Prostate gland (tissue), 2 donors: ENCODE measurements around the gene RNF115. TPM values are rescaled to one million over a fixed set of nuclear protein-coding genes. Genes with fewer than 3 reads are reported as not detected.
A peak's percentile ranks its signal among the peaks of the same experiment; 100 is the strongest.
"Not testable (repeated sequence)": the region's sequence is repeated elsewhere in the genome, so short reads cannot be mapped to it uniquely, and the experiment has no call there.

Source experiments
- DNase-seq: peaks from one replicate; pipeline ENCODE4 v3.0.0-alpha.2; 2019; ENCODE audit warnings: low spot score
- H3K27ac ChIP-seq, 2 donors: fragments of 200-600 bp; sonication (generic); 2 replicates each; pipeline ENCODE4 v1.5.1; 2017 to 2019
- H3K27me3 ChIP-seq: fragments of 200-600 bp; sonication (generic); replicated peaks from 2 replicates; pipeline ENCODE4 v1.5.1; 2019; ENCODE audit not compliant: insufficient read depth
- H3K36me3 ChIP-seq, 2 donors: fragments of 200-600 bp; sonication (generic); 1 replicate in 1 of 2; 2 replicates in 1 of 2; pipeline versions ENCODE4 v1.5.1 to v1.8.1; 2017 to 2019
- H3K4me1 ChIP-seq: fragments of 200-600 bp; sonication (generic); replicated peaks from 2 replicates; pipeline ENCODE4 v1.5.1; 2019
- H3K4me3 ChIP-seq, 2 donors: fragments of 200-600 bp; sonication (generic); 2 replicates each; pipeline ENCODE4 v1.5.1; 2017 to 2019
- H3K9me3 ChIP-seq: fragments of 200-600 bp; sonication (generic); 2 replicates; pipeline ENCODE4 v1.5.1; 2017
- POLR2A ChIP-seq: fragments of 450-650 bp; IDR thresholded peaks from one replicate; pipeline ENCODE4 v1.6.1; 2016; ENCODE audit warnings: antibody characterized with exemption, mild to moderate bottlenecking
- POLR2AphosphoS5 ChIP-seq: sonication (generic); formaldehyde crosslinking; IDR thresholded peaks from one replicate; pipeline ENCODE4 v1.6.1; 2017; ENCODE audit warnings: antibody characterized with exemption
- WGBS: methylation state at CpG from one replicate; pipeline ENCODE4 v1.1.5; 2018; 5-methylcytosine and 5-hydroxymethylcytosine counted together
- intact Hi-C: fragments of 100-400 bp; cut with DNase I; formaldehyde crosslinking; loops from one replicate; pipeline ENCODE4 v1.14.2; 2022
- total RNA-seq, 2 donors: library from RNA; depleted of rRNA; stranded (reverse); fragments of >200 nt; gene quantifications; one replicate each; pipeline ENCODE4 v1.1.0, GENCODE V29; 2016
- TF ChIP-seq, protein P1 (sequence below), 4 experiments: fragments of 200-600 bp in 2 of 4; fragments of 450-650 bp in 2 of 4; sonication (generic) in 2 of 4; IDR thresholded peaks; 1 replicate in 3 of 4; 2 replicates in 1 of 4; pipeline ENCODE4 v1.5.1; 2016 to 2019; ENCODE audit warnings: antibody characterized with exemption in 4 of 4, mild to moderate bottlenecking in 2 of 4, moderate library complexity in 2 of 4

Gene RNF115
- total RNA-seq, 2 donors from 2014 or later = 12.5 to 21.4 TPM

DNA sequence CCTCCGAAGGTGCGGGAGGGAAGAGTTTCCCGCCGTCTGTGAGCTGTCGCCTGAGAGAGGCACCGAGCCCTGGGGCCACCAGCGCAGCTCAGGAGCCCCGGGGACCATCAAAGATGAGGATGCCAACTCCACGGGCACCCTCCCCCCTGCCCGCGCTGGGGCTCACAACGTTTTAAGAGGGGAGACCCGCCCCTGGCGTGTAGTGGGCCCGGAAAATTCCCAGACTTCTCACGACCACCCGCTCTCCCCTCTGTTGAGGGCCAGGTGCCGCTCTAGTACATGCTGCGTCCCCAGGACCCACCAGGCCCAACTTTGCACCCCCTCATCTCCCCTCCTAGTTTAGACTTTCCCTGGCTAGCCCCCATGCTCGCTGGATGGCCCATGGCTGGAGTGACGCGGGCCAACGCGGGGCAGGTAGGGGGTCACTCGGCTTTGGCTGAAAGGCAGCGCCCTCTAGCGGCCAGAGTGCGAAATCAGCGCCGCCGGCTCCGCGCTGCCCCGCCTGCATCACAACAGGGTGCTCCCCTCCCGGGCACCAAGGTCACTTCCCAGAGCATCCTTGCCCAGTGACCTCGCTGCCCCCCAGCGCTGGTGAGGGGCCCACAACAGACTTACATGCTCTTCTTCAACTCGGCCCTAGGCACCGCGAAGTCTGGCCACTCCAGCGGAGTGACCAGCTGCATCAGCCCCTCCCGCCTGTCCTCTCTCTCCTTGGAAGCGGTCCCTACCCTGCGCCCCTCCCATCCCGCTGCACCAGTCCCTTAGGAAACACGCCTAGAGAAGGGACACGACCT is 102.8 kb downstream of the RNF115 start:
- intact Hi-C loops = no loop called here
- peak; percentile 37 for DNase-seq
- Histone ChIP-seq H3K27me3 (no peaks in the 10 kb centered on the region), H3K9me3 (no peaks in the 10 kb centered on the region), H3K4me1 (no peaks in the 10 kb centered on the region), H3K36me3 (no peaks in the 10 kb centered on the region), H3K4me3 (peak overlapping the region in 1 of 2 donors; percentile 17), H3K27ac (no peak overlapping the region)
- 9% methylated on average over 46 of the region's 47 CpGs for WGBS
- TF ChIP-seq POLR2AphosphoS5 = peak; percentile 10
- TF ChIP-seq POLR2A = no peak
- TF ChIP-seq, protein P1, sequence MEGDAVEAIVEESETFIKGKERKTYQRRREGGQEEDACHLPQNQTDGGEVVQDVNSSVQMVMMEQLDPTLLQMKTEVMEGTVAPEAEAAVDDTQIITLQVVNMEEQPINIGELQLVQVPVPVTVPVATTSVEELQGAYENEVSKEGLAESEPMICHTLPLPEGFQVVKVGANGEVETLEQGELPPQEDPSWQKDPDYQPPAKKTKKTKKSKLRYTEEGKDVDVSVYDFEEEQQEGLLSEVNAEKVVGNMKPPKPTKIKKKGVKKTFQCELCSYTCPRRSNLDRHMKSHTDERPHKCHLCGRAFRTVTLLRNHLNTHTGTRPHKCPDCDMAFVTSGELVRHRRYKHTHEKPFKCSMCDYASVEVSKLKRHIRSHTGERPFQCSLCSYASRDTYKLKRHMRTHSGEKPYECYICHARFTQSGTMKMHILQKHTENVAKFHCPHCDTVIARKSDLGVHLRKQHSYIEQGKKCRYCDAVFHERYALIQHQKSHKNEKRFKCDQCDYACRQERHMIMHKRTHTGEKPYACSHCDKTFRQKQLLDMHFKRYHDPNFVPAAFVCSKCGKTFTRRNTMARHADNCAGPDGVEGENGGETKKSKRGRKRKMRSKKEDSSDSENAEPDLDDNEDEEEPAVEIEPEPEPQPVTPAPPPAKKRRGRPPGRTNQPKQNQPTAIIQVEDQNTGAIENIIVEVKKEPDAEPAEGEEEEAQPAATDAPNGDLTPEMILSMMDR (IDR thresholded peaks at IDR 0.05) = peak; percentile 75 to 91 (median 89)

DNA sequence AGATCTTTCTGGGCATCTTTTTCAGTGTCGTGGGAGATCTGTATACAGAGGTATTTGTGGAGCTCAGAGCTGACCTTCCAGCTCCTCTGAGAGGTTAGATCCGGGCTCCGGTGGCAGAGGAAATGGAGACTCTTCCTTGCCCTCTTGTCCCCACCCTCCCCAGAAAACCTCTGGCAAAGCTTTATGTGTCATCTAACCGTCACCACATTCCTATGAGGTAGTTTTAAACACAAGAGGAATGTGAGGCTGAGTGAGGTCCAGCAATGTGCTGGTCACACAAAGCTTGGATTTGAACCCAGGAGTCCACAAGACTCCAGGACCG is 103.4 kb downstream of the RNF115 start:
- Histone ChIP-seq H3K4me3 (no peak overlapping the region), H3K27ac (no peak overlapping the region), H3K9me3 (no peaks in the 10 kb centered on the region), H3K4me1 (no peaks in the 10 kb centered on the region), H3K27me3 (no peaks in the 10 kb centered on the region), H3K36me3 (no peaks in the 10 kb centered on the region)
- intact Hi-C loops = no loop called here
- WGBS = 42% methylated on average over 5 of the region's 5 CpGs
- TF ChIP-seq POLR2A = no peak
- no peak for TF ChIP-seq POLR2AphosphoS5
- TF ChIP-seq, protein P1 (IDR thresholded peaks at IDR 0.05) = no peak
- no peak for DNase-seq

DNA sequence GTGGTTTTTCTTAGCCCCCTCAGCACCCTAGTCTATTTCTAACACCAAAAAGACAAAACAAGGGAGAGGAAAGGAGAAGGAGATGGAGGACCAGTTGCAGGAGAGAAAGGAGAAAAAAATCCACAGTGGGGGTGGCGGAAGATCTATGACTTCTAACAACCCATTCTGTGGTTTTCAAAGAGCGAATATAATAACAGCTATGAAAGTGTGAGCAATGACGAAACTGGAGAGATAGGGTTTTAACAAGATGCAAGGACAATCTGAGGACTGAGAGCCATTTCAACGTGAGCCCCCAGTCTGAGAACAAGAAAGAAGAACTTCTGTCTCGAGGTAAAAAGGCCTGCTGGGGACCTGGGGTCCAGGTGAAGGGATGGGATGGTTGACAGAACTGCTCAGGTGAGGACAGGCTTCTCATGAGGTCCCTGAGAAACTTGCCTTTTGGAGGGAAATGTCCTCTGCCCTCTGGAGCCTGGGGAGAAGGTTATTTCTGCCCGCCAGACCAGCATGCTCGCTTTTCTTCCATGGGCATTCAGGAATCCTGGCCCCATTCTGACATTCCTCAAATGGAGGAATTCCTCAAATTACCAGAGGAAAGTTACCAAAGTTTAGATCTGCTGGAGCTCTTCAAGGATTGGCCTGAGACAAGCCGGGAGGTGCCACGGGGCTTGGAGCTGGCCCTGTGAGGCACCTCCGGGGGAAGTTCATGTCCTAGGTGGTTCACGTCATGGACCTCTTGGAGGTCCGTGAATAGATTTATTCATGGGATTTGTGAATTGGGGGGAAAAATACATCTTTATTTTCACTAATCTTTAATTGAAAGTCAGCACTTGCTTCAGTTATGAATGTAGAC is 104.4 kb downstream of the RNF115 start, which contains the start of gene CD160:
Gene CD160, plus strand, starts transcription at position 270 of the 850 bp plus-strand sequence. CDS start 8,829 bp downstream, outside the sequence.
- intact Hi-C loops = no loop called here
- H3K4me3 ChIP-seq = no peak within 1 kb of the TSS

DNA sequence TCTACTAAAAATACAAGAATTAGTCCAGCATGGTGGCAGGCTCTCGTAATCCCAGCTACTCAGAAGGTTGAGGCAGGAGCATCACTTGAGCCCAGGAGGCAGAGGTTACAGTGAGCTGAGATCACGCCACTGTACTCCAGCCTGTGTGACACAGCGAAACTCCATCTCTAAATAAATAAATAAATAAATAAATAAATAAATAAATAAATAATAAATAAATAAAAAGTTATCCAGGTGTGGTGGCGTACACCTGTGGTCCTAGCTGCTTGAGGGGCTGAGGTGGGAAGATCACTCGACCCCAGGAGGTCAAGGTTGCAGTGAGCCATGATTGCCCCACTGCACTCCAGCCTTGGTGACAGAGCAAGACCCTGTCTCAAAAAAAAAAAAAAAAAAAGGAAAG is 105.4 kb downstream of the RNF115 start:
- DNase-seq, H3K4me1 ChIP-seq, H3K36me3 ChIP-seq, intact Hi-C loops, H3K9me3 ChIP-seq, H3K27me3 ChIP-seq, H3K4me3 ChIP-seq, H3K27ac ChIP-seq: not testable (repeated sequence)
- WGBS = 97% methylated on average over 5 of the region's 5 CpGs

More for the DNA sequence above, 104.4 kb downstream of the RNF115 start, which contains the start of gene CD160:
- TF ChIP-seq POLR2AphosphoS5 (no peak), POLR2A (no peak)
- TF ChIP-seq, protein P1 (IDR thresholded peaks at IDR 0.05) = no peak
- 89% methylated on average over 12 of the region's 12 CpGs for WGBS
- no peak for DNase-seq
- Histone ChIP-seq H3K27me3 (no peaks in the 10 kb centered on the region), H3K9me3 (no peaks in the 10 kb centered on the region), H3K27ac (no peak within 1 kb of the TSS), H3K36me3 (no peaks in the 10 kb centered on the region), H3K4me1 (no peaks in the 10 kb centered on the region)

DNA sequence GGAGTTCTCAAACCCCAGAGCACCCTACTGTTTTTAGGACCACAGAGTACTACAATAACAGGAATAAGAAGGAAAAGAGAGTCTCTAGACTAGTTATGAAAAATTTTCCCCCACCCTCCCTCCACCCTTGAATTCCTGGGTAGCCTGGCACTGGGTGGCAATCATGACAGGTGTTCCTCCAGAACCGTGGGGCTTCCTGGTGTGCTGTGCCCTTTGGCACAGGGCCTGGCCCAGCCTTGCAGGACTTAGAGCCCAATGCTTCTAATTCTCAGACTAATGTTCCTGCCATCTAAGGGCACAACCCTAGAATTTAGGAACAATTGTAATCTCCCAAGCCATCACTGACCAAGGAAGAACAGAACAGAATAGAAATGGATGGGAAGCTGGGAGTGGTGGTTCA is 106.1 kb downstream of the RNF115 start:
- H3K27me3 ChIP-seq = no peaks in the 10 kb centered on the region
- H3K36me3 ChIP-seq = no peaks in the 10 kb centered on the region
- H3K4me3 ChIP-seq = no peak overlapping the region
- H3K27ac ChIP-seq = no peak overlapping the region
- DNase-seq = no peak
- H3K9me3 ChIP-seq = no peaks in the 10 kb centered on the region
- TF ChIP-seq POLR2AphosphoS5 = no peak
- TF ChIP-seq, protein P1 (IDR thresholded peaks at IDR 0.05) = no peak
- TF ChIP-seq POLR2A = no peak
- WGBS = 54% methylated on average over 1 of the region's 1 CpG
- no peaks in the 10 kb centered on the region for H3K4me1 ChIP-seq
- intact Hi-C loops = no loop called here
